MG63 (cell line): ENCODE results near the gene PLAAT5. TPM values are rescaled to one million over a fixed set of nuclear protein-coding genes. Genes with fewer than 3 reads are reported as not detected.

Experiments
- DNase-seq: peaks from one replicate; pipeline ENCODE4 v3.0.0-alpha.2; 2020
- H3K27me3 ChIP-seq: fragments of 250-450 bp; sonication (Bioruptor Pico); 2 replicates; pipeline ENCODE4 v1.5.1; 2020; ENCODE audit warnings: mild to moderate bottlenecking, moderate library complexity
- H3K36me3 ChIP-seq: fragments of 250-450 bp; sonication (Bioruptor Pico); 2 replicates; pipeline ENCODE4 v1.5.1; 2020; ENCODE audit warnings: mild to moderate bottlenecking, moderate library complexity
- H3K4me3 ChIP-seq: fragments of 250-450 bp; sonication (Bioruptor Pico); 2 replicates; pipeline ENCODE4 v1.5.1; 2020; ENCODE audit warnings: mild to moderate bottlenecking, moderate library complexity
- H3K9me3 ChIP-seq: fragments of 250-450 bp; sonication (Bioruptor Pico); 2 replicates; pipeline ENCODE4 v1.5.1; 2020; ENCODE audit warnings: mild to moderate bottlenecking, moderate library complexity
- total RNA-seq: library from RNA; depleted of rRNA; stranded (reverse); fragments of >200 nt; shearing (Covaris generic); gene quantifications from 2 replicates; pipeline ENCODE4 v1.2.3, GENCODE V29; 2014; ENCODE audit warnings: low replicate concordance

Gene PLAAT5
- total RNA-seq, 1 experiment from 2014 or later, result not detected

DNA sequence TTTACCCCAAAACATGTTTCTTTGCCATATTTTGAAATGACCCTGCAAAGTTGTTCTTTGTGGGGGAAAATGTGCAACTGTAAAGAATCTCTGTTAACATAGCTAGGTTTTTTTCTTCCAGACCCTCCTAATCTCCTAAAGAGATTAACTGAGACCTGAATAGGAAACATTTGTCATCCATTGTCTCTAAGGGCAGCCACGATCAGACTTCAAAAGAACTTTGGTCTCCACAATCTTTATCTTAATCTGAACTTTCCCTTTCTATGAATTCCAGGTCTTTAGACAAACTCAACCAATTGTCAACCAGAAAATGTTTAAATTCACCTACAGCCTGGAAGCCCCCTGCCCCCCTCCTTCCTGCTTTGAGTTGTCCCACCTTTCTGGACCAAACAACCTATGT is 10.3 kb upstream of the PLAAT5 start:
- Histone ChIP-seq H3K4me3 (no peak overlapping the region), H3K27me3 (no peaks in the 10 kb centered on the region), H3K9me3 (peaks cover 5% of the 10 kb centered on the region), H3K36me3 (no peaks in the 10 kb centered on the region)
- DNase-seq, result no peak

GRCh38 chr11:63499874-63500273 is 8.9 kb upstream of the PLAAT5 start:
- Histone ChIP-seq H3K27me3 (no peaks in the 10 kb centered on the region), H3K9me3 (peaks cover 5% of the 10 kb centered on the region), H3K4me3 (no peak overlapping the region), H3K36me3 (no peaks in the 10 kb centered on the region)
- DNase-seq, result no peak

- Histone ChIP-seq H3K27me3 (no peaks in the 10 kb centered on the region), H3K9me3 (peaks cover 7% of the 10 kb centered on the region), H3K36me3 (no peaks in the 10 kb centered on the region), H3K4me3 (no peak overlapping the region)
- DNase-seq, result no peak
Observed at GRCh38 chr11:63494975-63495374, 4.0 kb upstream of the PLAAT5 start.

DNA sequence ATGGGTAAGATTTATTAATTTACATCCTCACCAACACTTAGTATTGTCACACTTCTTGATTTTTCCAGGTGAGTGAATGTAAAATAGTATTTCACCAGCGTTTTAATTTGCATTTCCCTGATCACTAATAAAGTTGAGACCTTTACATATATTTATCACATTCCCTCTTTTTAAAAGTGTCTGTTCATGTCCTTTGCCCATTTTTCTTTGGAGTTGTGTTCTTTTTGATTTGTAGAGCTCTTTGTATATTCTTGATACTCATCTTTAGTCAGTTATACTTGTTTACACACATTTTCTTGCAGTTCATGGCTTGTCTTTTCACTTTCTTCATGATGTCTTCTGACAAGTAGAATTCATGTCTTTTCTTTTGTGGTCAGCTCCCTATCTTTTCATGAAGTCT is 2.2 kb upstream of the PLAAT5 start:
- H3K4me3 ChIP-seq, result no peak overlapping the region

GRCh38 chr11:63492441-63492840 is 1.5 kb upstream of the PLAAT5 start:
- H3K36me3 ChIP-seq, result no peaks in the 10 kb centered on the region
- H3K27me3 ChIP-seq, result no peaks in the 10 kb centered on the region
- DNase-seq, result no peak

More for the DNA sequence above, 2.2 kb upstream of the PLAAT5 start:
- no peak for DNase-seq
- Histone ChIP-seq H3K36me3 (no peaks in the 10 kb centered on the region), H3K9me3 (0 out of 2 replicates have a peak, but pooled peaks cover 2% of the 10 kb centered on the region), H3K27me3 (no peaks in the 10 kb centered on the region)

DNA sequence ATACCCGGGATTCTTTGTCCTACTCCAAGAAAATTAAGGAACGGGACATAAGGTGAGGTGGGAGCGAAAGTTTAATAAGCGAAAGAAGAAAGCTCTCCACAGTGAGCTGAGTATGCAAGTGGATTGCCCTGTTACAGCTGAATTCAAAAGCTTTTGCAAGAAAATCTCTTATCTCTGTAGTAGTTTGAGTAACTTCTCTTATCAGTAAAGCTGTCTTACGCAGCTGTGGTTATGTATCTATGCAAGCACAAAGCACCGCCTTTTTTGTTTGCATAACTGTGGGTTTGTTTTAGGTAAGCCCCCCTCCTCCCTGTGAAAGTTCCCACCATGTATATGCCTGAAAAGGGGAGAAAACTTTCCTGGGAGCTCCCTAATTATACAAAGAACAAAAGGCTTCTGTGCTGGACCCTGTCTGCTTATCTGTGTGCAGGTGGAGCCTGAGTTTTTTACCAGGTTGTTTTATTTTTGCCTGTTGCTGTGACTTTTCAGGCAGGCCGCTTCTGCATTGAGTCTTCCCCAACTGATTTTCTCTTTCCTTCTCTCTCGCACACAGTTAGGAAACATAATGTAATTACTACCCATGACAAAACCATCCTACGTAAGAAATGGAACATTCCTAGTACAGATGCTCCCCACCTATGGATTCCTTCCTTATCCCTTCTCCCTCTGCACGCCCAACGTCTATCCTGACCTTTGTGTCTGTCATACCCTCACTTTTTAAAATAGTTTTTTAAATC is 837 bp upstream of the PLAAT5 start:
- DNase-seq, result no peak
- peak overlapping the region; percentile 32; the same call in 1 of the 2 replicates for H3K4me3 ChIP-seq
- 0 out of 2 replicates have a peak, but pooled peaks cover 2% of the 10 kb centered on the region for H3K9me3 ChIP-seq
- H3K27me3 ChIP-seq, result no peaks in the 10 kb centered on the region
- H3K36me3 ChIP-seq, result no peaks in the 10 kb centered on the region

More at GRCh38 chr11:63492441-63492840, 1.5 kb upstream of the PLAAT5 start:
- H3K4me3 ChIP-seq, result no peak overlapping the region
- H3K9me3 ChIP-seq, result 0 out of 2 replicates have a peak, but pooled peaks cover 2% of the 10 kb centered on the region

- no peaks in the 10 kb centered on the region for H3K27me3 ChIP-seq
- no peak for DNase-seq
- peak overlapping the region; percentile 32 for H3K4me3 ChIP-seq
Observed at GRCh38 chr11:63491240-63491587, 247 bp upstream of the PLAAT5 start.

GRCh38 chr11:63489879-63490278 is 1.1 kb downstream of the PLAAT5 start:
- Histone ChIP-seq H3K9me3 (peaks cover 8% of the 10 kb centered on the region), H3K4me3 (no peak overlapping the region), H3K36me3 (no peaks in the 10 kb centered on the region), H3K27me3 (no peaks in the 10 kb centered on the region)
- DNase-seq, result no peak

More at GRCh38 chr11:63491240-63491587, 247 bp upstream of the PLAAT5 start:
- 0 out of 2 replicates have a peak, but pooled peaks cover 2% of the 10 kb centered on the region for H3K9me3 ChIP-seq
- H3K36me3 ChIP-seq, result no peaks in the 10 kb centered on the region

- H3K27me3 ChIP-seq, result no peaks in the 10 kb centered on the region
- peaks cover 8% of the 10 kb centered on the region for H3K9me3 ChIP-seq
- no peak for DNase-seq
- no peaks in the 10 kb centered on the region for H3K36me3 ChIP-seq
- H3K4me3 ChIP-seq, result no peak overlapping the region
Observed at GRCh38 chr11:63488789-63489188, 2.2 kb downstream of the PLAAT5 start.

GRCh38 chr11:63485777-63486176 is 5.2 kb downstream of the PLAAT5 start:
- no peak overlapping the region for H3K4me3 ChIP-seq
- H3K36me3 ChIP-seq, result no peaks in the 10 kb centered on the region

GRCh38 chr11:63480039-63480438 is 10.9 kb downstream of the PLAAT5 start:
- H3K27me3 ChIP-seq, result peaks cover 3% of the 10 kb centered on the region; the same call in 1 of the 2 replicates
- no peak overlapping the region for H3K4me3 ChIP-seq
- DNase-seq, result no peak
- no peaks in the 10 kb centered on the region for H3K36me3 ChIP-seq
- H3K9me3 ChIP-seq, result peaks cover 11% of the 10 kb centered on the region

More at GRCh38 chr11:63485777-63486176, 5.2 kb downstream of the PLAAT5 start:
- no peak for DNase-seq
- Histone ChIP-seq H3K27me3 (no peaks in the 10 kb centered on the region), H3K9me3 (peaks cover 8% of the 10 kb centered on the region)

DNA sequence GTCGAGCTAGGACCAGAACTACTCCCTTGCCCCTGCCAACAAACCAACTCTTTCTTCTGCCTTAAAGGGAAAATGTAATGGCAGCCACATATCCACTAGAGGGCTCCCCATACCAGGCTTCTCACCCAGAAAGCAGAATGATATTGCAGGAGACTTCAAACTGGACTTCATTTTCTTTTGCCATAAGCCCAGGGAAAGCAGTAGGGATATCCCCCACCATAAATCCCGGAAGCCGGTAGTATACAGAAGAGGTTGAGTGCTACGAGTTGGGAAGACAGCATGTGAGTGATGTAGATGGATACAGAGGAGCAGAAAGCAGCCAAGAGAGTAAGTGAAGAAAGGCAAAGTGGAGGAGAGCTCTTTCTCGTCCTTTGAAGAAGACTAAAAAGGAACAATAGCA is 12.1 kb downstream of the PLAAT5 start:
- no peaks in the 10 kb centered on the region for H3K36me3 ChIP-seq
- peak; percentile 42 for DNase-seq
- peaks cover 14% of the 10 kb centered on the region for H3K9me3 ChIP-seq
- no peak overlapping the region for H3K4me3 ChIP-seq
- H3K27me3 ChIP-seq, result peaks cover 4% of the 10 kb centered on the region; the same call in 1 of the 2 replicates

GRCh38 chr11:63476618-63477017 is 14.3 kb downstream of the PLAAT5 start:
- H3K4me3 ChIP-seq, result no peak overlapping the region
- peaks cover 4% of the 10 kb centered on the region; the same call in 1 of the 2 replicates for H3K27me3 ChIP-seq
- H3K36me3 ChIP-seq, result no peaks in the 10 kb centered on the region
- H3K9me3 ChIP-seq, result peaks cover 13% of the 10 kb centered on the region
- DNase-seq, result no peak

DNA sequence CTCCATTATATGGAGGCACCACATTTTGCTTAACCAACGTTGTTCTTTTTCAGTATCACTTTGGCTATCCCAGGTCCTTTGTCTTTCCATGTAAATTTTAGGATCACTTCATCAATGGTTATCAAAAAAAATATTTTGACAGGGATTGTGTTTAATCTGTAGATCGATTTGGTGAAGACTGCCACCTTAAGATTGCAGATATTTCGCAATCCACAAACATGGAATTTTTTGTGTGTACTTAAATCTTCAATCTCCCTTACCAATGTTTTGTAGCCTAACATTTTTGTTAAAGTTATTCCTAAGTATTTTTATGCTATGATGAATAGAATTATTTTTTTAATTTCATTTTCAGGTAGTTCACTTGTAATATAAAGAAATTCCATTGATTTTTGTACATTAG is 18.6 kb downstream of the PLAAT5 start:
- DNase-seq, result no peak
- H3K27me3 ChIP-seq, result peaks cover 4% of the 10 kb centered on the region; the same call in 1 of the 2 replicates
- H3K36me3 ChIP-seq, result no peaks in the 10 kb centered on the region
- H3K9me3 ChIP-seq, result peaks cover 16% of the 10 kb centered on the region
- no peak overlapping the region for H3K4me3 ChIP-seq

DNA sequence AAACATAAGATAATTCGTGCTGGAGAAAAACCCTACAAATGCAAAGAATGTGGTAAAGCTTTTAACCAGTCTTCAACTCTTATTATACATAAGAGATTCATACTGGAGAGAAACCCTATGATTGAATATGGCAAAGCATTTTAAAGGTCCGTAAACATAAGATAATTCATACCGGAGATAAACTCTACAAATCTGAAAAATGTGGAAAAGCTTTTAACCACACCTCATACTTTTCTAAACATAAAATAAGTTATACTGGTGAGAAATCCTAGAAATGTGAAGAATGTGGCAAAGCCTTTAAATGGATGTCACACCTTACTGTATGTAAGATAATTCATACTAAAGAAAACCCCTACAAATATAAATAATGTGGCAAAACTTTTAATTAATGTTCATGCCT is 20.7 kb downstream of the PLAAT5 start:
- Histone ChIP-seq H3K36me3 (no peaks in the 10 kb centered on the region), H3K4me3 (no peak overlapping the region), H3K27me3 (peaks cover 3% of the 10 kb centered on the region; the same call in 1 of the 2 replicates), H3K9me3 (peaks cover 7% of the 10 kb centered on the region)
- no peak for DNase-seq

GRCh38 chr11:63462137-63462536 is 28.8 kb downstream of the PLAAT5 start:
- Histone ChIP-seq H3K27me3 (peaks cover 6% of the 10 kb centered on the region; the same call in 1 of the 2 replicates), H3K4me3 (no peak overlapping the region), H3K9me3 (no peaks in the 10 kb centered on the region), H3K36me3 (no peaks in the 10 kb centered on the region)
- no peak for DNase-seq

DNA sequence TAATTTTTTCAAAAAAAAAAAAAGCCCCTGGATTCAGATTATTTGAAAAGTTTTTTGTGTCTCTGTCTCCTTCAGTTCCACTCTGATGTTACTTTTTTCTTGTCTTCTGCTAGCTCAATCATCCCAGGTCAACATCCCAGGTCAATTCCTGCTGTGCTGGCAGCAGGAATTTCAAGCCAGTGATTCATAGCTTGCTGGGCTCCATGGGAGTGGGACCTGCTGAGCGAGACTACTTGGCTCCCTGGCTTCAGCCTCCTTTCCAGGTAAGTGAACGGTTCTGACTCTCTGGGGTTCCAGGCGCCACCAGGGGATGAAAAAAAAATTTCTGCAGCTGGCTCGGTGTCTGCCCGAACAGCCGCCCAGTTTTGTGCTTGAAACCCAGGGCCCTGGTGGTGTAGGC is 31.4 kb downstream of the PLAAT5 start:
- DNase-seq, result peak; percentile 8
- Histone ChIP-seq H3K9me3 (no peaks in the 10 kb centered on the region), H3K27me3 (peaks cover 6% of the 10 kb centered on the region; the same call in 1 of the 2 replicates), H3K4me3 (no peak overlapping the region), H3K36me3 (no peaks in the 10 kb centered on the region)

DNA sequence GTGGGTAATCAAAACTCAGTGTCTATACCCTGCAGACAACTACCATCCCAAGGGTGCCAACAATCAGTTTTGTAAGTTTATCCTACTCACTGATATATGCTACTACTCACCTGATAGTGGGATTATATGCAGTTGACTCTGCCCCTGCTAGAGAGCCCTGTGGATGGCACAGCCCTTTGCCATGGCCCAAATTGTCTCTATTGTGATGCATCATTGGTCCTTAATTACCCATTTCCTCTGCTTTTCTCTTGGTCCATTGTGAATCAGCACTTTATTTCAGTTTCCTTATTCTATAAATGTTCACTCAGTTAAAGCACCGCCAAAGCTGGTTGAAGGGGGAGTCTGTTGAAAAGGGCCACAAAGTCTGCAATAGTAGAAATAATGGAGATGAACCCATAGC is 42.3 kb downstream of the PLAAT5 start:
- no peak for DNase-seq
- H3K27me3 ChIP-seq, result peaks cover 4% of the 10 kb centered on the region
- H3K9me3 ChIP-seq, result no peaks in the 10 kb centered on the region
- H3K36me3 ChIP-seq, result no peaks in the 10 kb centered on the region
- H3K4me3 ChIP-seq, result no peak overlapping the region
